Peyer's patch (tissue), 4 donors: Measurements from ENCODE around the gene LOXHD1. TPM values are rescaled to one million over a fixed set of nuclear protein-coding genes. Genes with fewer than 3 reads are reported as not detected.

ENCODE experiments used
- DNase-seq, 3 donors: peaks; one replicate each; pipeline ENCODE4 v3.0.0-alpha.2; 2017 to 2019
- H3K27ac ChIP-seq, 4 donors: fragments of 200-600 bp; sonication (generic); one replicate each; pipeline ENCODE4 v1.5.1; 2016 to 2019
- H3K27me3 ChIP-seq, 2 donors: fragments of 200-600 bp; sonication (generic); one replicate each; pipeline ENCODE4 v1.5.1; 2019
- H3K36me3 ChIP-seq, 3 donors: fragments of 200-600 bp; sonication (generic); one replicate each; pipeline ENCODE4 v1.5.1; 2016 to 2019
- H3K4me1 ChIP-seq, 4 donors: fragments of 200-600 bp; sonication (generic); one replicate each; pipeline ENCODE4 v1.5.1; 2016 to 2019
- H3K4me3 ChIP-seq, 4 donors: fragments of 200-600 bp; sonication (generic); 1 replicate in 3 of 4; 2 replicates in 1 of 4; pipeline ENCODE4 v1.5.1; 2016 to 2019; ENCODE audit warnings: mild to moderate bottlenecking in 1 of 4
- H3K9me3 ChIP-seq, 4 donors: fragments of 200-600 bp; sonication (generic); one replicate each; pipeline ENCODE4 v1.5.1; 2016 to 2019; ENCODE audit warnings: mild to moderate bottlenecking in 1 of 4
- POLR2A ChIP-seq, 2 donors: fragments of 450-650 bp; IDR thresholded peaks; one replicate each; pipeline ENCODE4 v1.5.1; 2017; ENCODE audit warnings: antibody characterized with exemption in 2 of 2, mild to moderate bottlenecking in 2 of 2, moderate library complexity in 2 of 2
- total RNA-seq, 4 donors: library from RNA; depleted of rRNA; stranded (reverse); fragments of >200 nt; gene quantifications; one replicate each; pipeline ENCODE4 v1.1.0, GENCODE V29; 2016
- TF ChIP-seq, protein P1 (sequence below), 6 experiments: fragments of 450-650 bp in 4 of 6; fragments of 200-600 bp in 2 of 6; sonication (generic) in 1 of 6; IDR thresholded peaks; one replicate each; pipeline ENCODE4 v1.5.1; 2017 to 2019; ENCODE audit warnings: antibody characterized with exemption in 6 of 6, mild to moderate bottlenecking in 3 of 6, moderate library complexity in 1 of 6

Gene LOXHD1
- total RNA-seq, 4 donors from 2014 or later: 0.19 to 0.83 TPM; not detected in 2

DNA sequence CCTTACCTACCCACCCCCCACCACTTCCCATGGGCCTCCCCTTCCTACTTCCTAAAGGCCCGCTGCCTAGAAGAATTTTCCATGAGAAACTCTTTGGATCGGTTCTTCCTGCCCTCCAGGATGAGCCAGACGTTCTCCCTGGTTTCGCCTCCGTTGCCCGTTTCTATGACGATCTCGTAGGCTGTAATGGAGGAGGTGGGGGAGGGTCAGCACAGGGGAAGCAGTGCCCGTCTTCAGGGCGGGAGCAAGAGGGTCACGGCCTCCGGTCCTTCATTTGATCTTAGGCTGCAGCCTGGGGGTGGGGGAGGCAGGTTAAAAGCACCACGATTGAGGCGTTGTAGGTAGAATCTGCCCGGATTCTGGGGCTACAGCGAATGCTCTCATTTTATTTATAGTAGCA is 172.0 kb downstream of the LOXHD1 start:
- DNase-seq: no peak
- no peaks in the 10 kb centered on the region for H3K4me1 ChIP-seq
- no peak overlapping the region for H3K27ac ChIP-seq
- H3K36me3 ChIP-seq: no peaks in the 10 kb centered on the region
- H3K4me3 ChIP-seq: no peak overlapping the region
- TF ChIP-seq, protein P1, sequence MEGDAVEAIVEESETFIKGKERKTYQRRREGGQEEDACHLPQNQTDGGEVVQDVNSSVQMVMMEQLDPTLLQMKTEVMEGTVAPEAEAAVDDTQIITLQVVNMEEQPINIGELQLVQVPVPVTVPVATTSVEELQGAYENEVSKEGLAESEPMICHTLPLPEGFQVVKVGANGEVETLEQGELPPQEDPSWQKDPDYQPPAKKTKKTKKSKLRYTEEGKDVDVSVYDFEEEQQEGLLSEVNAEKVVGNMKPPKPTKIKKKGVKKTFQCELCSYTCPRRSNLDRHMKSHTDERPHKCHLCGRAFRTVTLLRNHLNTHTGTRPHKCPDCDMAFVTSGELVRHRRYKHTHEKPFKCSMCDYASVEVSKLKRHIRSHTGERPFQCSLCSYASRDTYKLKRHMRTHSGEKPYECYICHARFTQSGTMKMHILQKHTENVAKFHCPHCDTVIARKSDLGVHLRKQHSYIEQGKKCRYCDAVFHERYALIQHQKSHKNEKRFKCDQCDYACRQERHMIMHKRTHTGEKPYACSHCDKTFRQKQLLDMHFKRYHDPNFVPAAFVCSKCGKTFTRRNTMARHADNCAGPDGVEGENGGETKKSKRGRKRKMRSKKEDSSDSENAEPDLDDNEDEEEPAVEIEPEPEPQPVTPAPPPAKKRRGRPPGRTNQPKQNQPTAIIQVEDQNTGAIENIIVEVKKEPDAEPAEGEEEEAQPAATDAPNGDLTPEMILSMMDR (IDR thresholded peaks at IDR 0.05): no peak
- TF ChIP-seq POLR2A (IDR thresholded peaks at IDR 0.05): no peak
- no peaks in the 10 kb centered on the region for H3K27me3 ChIP-seq
- no peaks in the 10 kb centered on the region for H3K9me3 ChIP-seq

DNA sequence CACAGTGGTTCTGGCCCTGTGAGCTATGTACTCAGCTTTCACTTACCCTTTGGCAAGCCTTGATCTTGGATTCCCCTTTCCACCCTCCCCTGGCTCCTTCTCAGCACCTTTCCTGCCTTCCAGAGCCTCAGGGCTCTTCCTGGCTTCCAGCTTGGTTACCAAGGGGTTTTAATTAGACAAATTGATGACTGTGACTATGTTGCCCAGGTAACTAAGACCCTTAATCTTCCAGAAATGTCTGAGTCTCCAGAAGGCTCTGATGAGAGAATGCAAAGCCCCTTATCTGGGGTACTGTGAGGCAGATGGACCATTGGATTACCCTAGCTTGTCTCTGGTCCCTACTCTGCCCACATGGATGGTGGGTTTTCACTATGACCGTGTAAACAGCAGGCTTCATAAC is 174.2 kb downstream of the LOXHD1 start:
- TF ChIP-seq, protein P1 (IDR thresholded peaks at IDR 0.05): no peak
- no peak for TF ChIP-seq POLR2A (IDR thresholded peaks at IDR 0.05)
- Histone ChIP-seq H3K4me1 (no peaks in the 10 kb centered on the region), H3K27me3 (no peaks in the 10 kb centered on the region), H3K36me3 (no peaks in the 10 kb centered on the region), H3K27ac (no peak overlapping the region), H3K4me3 (no peak overlapping the region), H3K9me3 (no peaks in the 10 kb centered on the region)
- no peak for DNase-seq

DNA sequence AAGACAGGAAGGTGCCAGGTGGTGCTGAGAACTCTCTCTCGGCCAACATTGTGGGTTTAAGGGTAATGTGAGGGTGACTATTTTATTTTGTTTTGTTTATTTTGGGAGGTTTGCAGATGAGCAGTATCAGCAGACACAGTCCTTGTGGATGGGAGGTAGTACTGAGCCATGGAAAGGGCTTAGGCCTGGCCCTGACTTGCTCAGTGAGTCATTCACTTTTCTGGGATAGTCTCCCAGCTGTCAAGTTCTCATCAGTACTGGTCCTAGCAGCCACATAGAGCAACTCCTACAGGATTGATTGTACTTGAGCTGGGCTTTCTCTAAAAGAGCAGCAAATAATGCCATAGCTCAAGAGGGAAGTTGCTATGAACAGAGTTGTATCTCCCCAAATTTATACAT is 175.2 kb downstream of the LOXHD1 start:
- TF ChIP-seq, protein P1 (IDR thresholded peaks at IDR 0.05): no peak
- no peak for TF ChIP-seq POLR2A (IDR thresholded peaks at IDR 0.05)
- no peaks in the 10 kb centered on the region for H3K27me3 ChIP-seq
- H3K4me3 ChIP-seq: no peak overlapping the region
- DNase-seq: no peak
- H3K36me3 ChIP-seq: no peaks in the 10 kb centered on the region
- H3K9me3 ChIP-seq: no peaks in the 10 kb centered on the region
- no peak overlapping the region for H3K27ac ChIP-seq
- no peaks in the 10 kb centered on the region for H3K4me1 ChIP-seq

DNA sequence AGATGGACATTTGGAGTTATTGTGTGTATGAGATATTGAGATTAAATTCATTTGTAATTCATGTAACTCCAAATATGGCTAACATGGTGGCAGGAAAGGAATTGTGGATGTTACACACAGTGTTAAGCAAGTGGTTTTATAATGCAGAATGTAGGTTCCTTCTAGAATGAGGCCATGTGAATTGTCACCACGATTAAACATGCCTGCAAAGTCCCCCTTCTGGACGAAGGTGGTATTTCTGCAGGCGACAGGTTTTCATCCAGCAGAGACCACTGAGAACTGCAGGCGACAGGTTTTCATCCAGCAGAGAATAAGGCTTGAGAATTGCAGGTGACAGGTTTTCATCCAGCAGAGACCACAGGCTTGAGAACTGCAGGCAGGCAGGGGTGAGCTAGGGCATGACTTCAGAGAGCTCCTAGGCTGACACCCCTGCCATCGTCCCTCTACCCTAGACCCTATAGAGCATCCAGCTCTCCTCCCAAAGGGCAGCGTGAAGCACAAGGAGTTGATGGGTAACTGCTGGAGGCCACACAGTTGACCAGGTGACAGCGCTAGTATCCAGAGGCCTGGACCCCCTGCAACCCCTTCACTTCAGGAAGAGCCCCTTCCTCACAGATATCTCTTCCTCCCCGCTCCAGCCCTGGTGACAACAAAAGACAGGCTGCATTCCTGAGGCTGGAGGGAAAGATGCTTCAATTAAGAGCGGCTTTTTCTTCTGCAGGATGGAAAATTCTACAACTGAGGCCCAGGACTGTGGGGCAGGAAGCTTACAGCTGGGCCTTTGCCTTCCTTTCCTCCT is 175.8 kb downstream of the LOXHD1 start:
- H3K27ac ChIP-seq: no peak overlapping the region
- DNase-seq: peak in 2 of 3 donors; percentile 35 to 65
- H3K27me3 ChIP-seq: no peaks in the 10 kb centered on the region
- no peak for TF ChIP-seq POLR2A (IDR thresholded peaks at IDR 0.05)
- TF ChIP-seq, protein P1 (IDR thresholded peaks at IDR 0.05): peak; percentile 41 to 72 (median 58)
- H3K4me3 ChIP-seq: no peak overlapping the region
- H3K4me1 ChIP-seq: no peaks in the 10 kb centered on the region
- no peaks in the 10 kb centered on the region for H3K9me3 ChIP-seq
- H3K36me3 ChIP-seq: no peaks in the 10 kb centered on the region

DNA sequence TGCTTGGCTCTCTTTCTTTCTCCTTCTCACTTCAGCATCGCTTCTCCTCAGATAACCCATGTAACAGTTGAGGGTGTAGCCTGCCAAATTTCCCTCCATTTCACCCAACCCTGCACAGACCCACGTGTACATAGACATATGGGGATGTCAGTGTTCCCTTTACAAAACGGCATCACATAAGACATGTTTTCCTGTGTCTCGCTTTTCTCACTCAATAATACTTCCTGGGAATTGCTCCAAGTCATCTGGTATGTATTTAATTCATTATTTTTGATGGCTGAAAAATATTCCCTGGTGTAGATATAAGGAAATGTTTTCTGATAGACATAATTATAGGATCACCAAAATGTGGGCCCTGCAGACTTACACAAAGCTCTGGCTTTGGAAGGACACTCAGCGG is 176.8 kb downstream of the LOXHD1 start:
- no peak for TF ChIP-seq POLR2A (IDR thresholded peaks at IDR 0.05)
- TF ChIP-seq, protein P1 (IDR thresholded peaks at IDR 0.05): no peak
- Histone ChIP-seq H3K4me1 (no peaks in the 10 kb centered on the region), H3K27ac (no peak overlapping the region), H3K4me3 (no peak overlapping the region), H3K36me3 (no peaks in the 10 kb centered on the region), H3K27me3 (no peaks in the 10 kb centered on the region), H3K9me3 (no peaks in the 10 kb centered on the region)
- no peak for DNase-seq
